ENCODE results near the gene IPO13.

DNA sequence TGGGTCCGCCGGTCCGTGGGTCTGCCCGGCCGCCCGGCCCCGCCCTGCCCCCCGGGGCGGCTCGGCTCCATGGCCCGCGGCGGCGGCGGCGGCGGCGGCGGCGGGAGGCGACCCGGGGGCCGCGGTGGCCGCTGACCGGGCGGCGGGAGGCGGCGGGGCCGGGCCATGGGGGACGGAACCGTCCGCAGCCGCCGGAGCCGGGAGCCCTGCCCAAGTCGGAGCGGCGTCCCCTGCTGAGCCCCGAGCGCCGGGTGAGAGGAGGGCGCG lies 32.4 kb downstream of the IPO13 start:
- TF ChIP-seq EZH2 (optimal IDR thresholded peaks at IDR 0.05; ENCODE audit: low read depth, low read length) (no peak), CTCF (IDR thresholded peaks at IDR 0.05; ENCODE audit: low read length) (no peak)

All from MM.1S (cell line).